K562 (cell line): Measurements from ENCODE around the gene LEUTX. TPM values are rescaled to one million over a fixed set of nuclear protein-coding genes. Genes with fewer than 3 reads are reported as not detected.

Experiments
- ATAC-seq: fragments of 200-7000 bp; cut with Tn5 transposase; 3 replicates; pipeline ENCODE4 v1.9.1; 2020; ENCODE audit warnings: moderate library complexity
- BruUV-seq: library from RNA; stranded (reverse); fragments of 400-500 nt; replicated peaks from 2 replicates; lab custom pipeline; 2021; lab: Mats Ljungman, UMichigan
- CTCF ChIA-PET: fragments of 300-600 bp; formaldehyde crosslinking; extraction: SDS; loops from one replicate; lab custom pipeline; 2021; ENCODE audit warnings: low intra/inter-chr PET ratio; lab: Yijun Ruan, JAX
- POLR2A ChIA-PET: fragments of 300-600, 350-650 bp; sonication (Branson Sonifier 250); formaldehyde crosslinking; extraction: SDS; loops from one replicate; lab custom pipeline; 2021; ENCODE audit warnings: antibody characterized with exemption, inconsistent platforms; lab: Yijun Ruan, JAX
- DNase-seq, 4 experiments: peaks; one replicate each; pipeline versions ENCODE4 v3.0.0 to v3.0.0-alpha.2; 2011 to 2018; ENCODE audit warnings: low spot score in 3 of 4, mixed read lengths in 3 of 4; ENCODE audit errors: extremely low read depth in 1 of 4
- FAIRE-seq: peaks from 2 replicates; lab custom pipeline; 2011; peaks lifted over from hg19 to GRCh38; lab: Jason Lieb, UNC
- H2AFZ ChIP-seq: 2 replicates; pipeline ENCODE4 v1.6.0; 2011; ENCODE audit warnings: low read depth, low read length, control low read depth, inconsistent platforms
- H3K27ac ChIP-seq: fragments of 200-600 bp; 3 replicates; pipeline ENCODE4 v1.8.0; 2011; ENCODE audit warnings: low read depth, mild to moderate bottlenecking, control low read depth, inconsistent platforms, low read length, moderate library complexity, mixed read lengths; ENCODE audit errors: extremely low read depth
- H3K27me3 ChIP-seq, 2 experiments: fragments of 300-600 bp in 1 of 2; 2 replicates in 1 of 2; 3 replicates in 1 of 2; pipeline versions ENCODE4 v1.6.0 to v1.8.0; 2011; ENCODE audit warnings: inconsistent platforms in 2 of 2, low read length in 2 of 2, mild to moderate bottlenecking in 1 of 2, mixed read lengths in 1 of 2, moderate library complexity in 1 of 2; ENCODE audit not compliant: control insufficient read depth in 2 of 2, insufficient read depth in 2 of 2
- H3K36me3 ChIP-seq: fragments of 300-600 bp; 3 replicates; pipeline ENCODE4 v1.8.0; 2011; ENCODE audit warnings: mild to moderate bottlenecking, low read length, inconsistent platforms; ENCODE audit not compliant: control insufficient read depth, insufficient read depth
- H3K4me1 ChIP-seq, 2 experiments: fragments of 200-600 bp in 1 of 2; replicated peaks in 1 of 2; 2 replicates in 1 of 2; 3 replicates in 1 of 2; pipeline versions ENCODE4 v1.5.1 to v1.8.0; 2011; ENCODE audit warnings: inconsistent platforms in 2 of 2, low read length in 2 of 2, mild to moderate bottlenecking in 1 of 2, mixed read lengths in 1 of 2, moderate library complexity in 1 of 2; ENCODE audit not compliant: control insufficient read depth in 2 of 2, insufficient read depth in 2 of 2
- H3K4me2 ChIP-seq: 2 replicates; pipeline ENCODE4 v1.6.1; 2011; ENCODE audit warnings: low read length, control low read depth, inconsistent platforms, mixed read lengths; ENCODE audit not compliant: insufficient read depth
- H3K4me3 ChIP-seq: fragments of 200-600 bp; sonication (generic), shearing (Covaris generic); 2 replicates; pipeline ENCODE4 v1.5.1; 2016; ENCODE audit warnings: control low read depth, inconsistent platforms
- H3K79me2 ChIP-seq: fragments of 200-600 bp; 3 replicates; pipeline ENCODE4 v1.8.0; 2011; ENCODE audit warnings: low read length, inconsistent platforms; ENCODE audit not compliant: control insufficient read depth, insufficient read depth
- H3K9ac ChIP-seq, 2 experiments: 2 replicates each; pipeline versions ENCODE4 v1.6.0 to v1.6.1; 2011; ENCODE audit warnings: low read depth in 2 of 2, low read length in 2 of 2, control low read depth in 1 of 2, inconsistent platforms in 1 of 2, mild to moderate bottlenecking in 1 of 2, mixed read lengths in 1 of 2; ENCODE audit not compliant: insufficient read depth in 1 of 2
- H3K9me1 ChIP-seq: one replicate; pipeline ENCODE4 v1.6.0; 2011; ENCODE audit warnings: inconsistent platforms, mild to moderate bottlenecking, low read length, moderate library complexity; ENCODE audit not compliant: control insufficient read depth, insufficient read depth
- H3K9me3 ChIP-seq: replicated peaks from 2 replicates; pipeline ENCODE4 v1.5.1; 2011; ENCODE audit warnings: low read depth, low read length, inconsistent platforms; ENCODE audit not compliant: control insufficient read depth, insufficient read depth
- H4K20me1 ChIP-seq: replicated peaks from 2 replicates; pipeline ENCODE4 v1.6.1; 2011; ENCODE audit warnings: low read length, inconsistent platforms, mixed read lengths; ENCODE audit not compliant: control insufficient read depth, insufficient read depth
- HNRNPL ChIP-seq: fragments of 200-400 bp; formaldehyde crosslinking; IDR thresholded peaks from 2 replicates; pipeline ENCODE4 v1.6.1; 2017; ENCODE audit warnings: low read depth, mild to moderate bottlenecking, low read length
- ZFX ChIP-seq: sonication (generic); formaldehyde crosslinking; IDR thresholded peaks from 2 replicates; pipeline ENCODE4 v1.8.0; 2022; ENCODE audit warnings: mild to moderate bottlenecking, missing genetic modification reagents, moderate library complexity
- WGBS: fragments of 100-300 bp; shearing (Covaris generic); methylation state at CpG from one replicate; pipeline ENCODE4 v1.1.6; 2016; ENCODE audit warnings: low coverage, mixed read lengths; ENCODE audit not compliant: insufficient coverage; ENCODE audit errors: missing lambda C conversion rate; 5-methylcytosine and 5-hydroxymethylcytosine counted together
- in situ Hi-C: fragments of 300-500 bp; cut with MboI; formaldehyde crosslinking; loops from 4 replicates; pipeline ENCODE4 v1.15.0; 2018; ENCODE audit warnings: inconsistent platforms, mixed read lengths
- intact Hi-C: fragments of 100-400 bp; cut with micrococcal nuclease; formaldehyde crosslinking; loops from 2 replicates; pipeline ENCODE4 v1.14.2; 2022
- polyA plus RNA-seq, 8 experiments: library from polyadenylated mRNA; depleted of rRNA in 4 of 8; stranded (reverse) in 5 of 8; unstranded in 3 of 8; fragments of >200 nt; fragmentation: Nextera tagmentation in 2 of 8; fragmentation: Illumina TruSeq in 1 of 8; extraction: Ambion mirVana in 2 of 8; extraction: Trizol in 1 of 8; gene quantifications; 2 replicates each; pipeline versions ENCODE4 v1.2.1 to v1.2.3, GENCODE V29; 2011 to 2014; ENCODE audit warnings: inconsistent platforms in 1 of 8, missing spikeins in 1 of 8
- total RNA-seq, 7 experiments: library from RNA; depleted of rRNA in 6 of 7; stranded (reverse); fragments of >200 nt in 6 of 7; fragmentation: Illumina TruSeq in 2 of 7; extraction: Trizol in 2 of 7; gene quantifications; 2 replicates each; pipeline versions ENCODE4 v1.2.1 to v1.2.3, GENCODE V29; 2011 to 2021; ENCODE audit warnings: low replicate concordance in 1 of 7
- TF ChIP-seq, protein P1 (sequence below): sonication (generic); formaldehyde crosslinking; IDR thresholded peaks from 2 replicates; pipeline ENCODE4 v1.8.0; 2023; ENCODE audit warnings: mild to moderate bottlenecking, missing genetic modification reagents
- TF ChIP-seq, protein P2 (sequence below), 3 experiments: IDR thresholded peaks in 2 of 3; conservative IDR thresholded peaks in 1 of 3; 2 replicates each; pipeline ENCODE4 v1.5.1; 2011 to 2012; ENCODE audit warnings: low read length in 3 of 3, mild to moderate bottlenecking in 3 of 3, control low read depth in 2 of 3, improper control_type of control experiment in 1 of 3, inconsistent platforms in 1 of 3, low read depth in 1 of 3, mixed read lengths in 1 of 3, moderate library complexity in 1 of 3; ENCODE audit not compliant: insufficient read depth in 2 of 3

Gene LEUTX
- total and polyA plus RNA-seq, 9 of the 15 experiments (the other 6 are each of a cell fraction or from before 2014, with no cell fraction given) = not detected

DNA sequence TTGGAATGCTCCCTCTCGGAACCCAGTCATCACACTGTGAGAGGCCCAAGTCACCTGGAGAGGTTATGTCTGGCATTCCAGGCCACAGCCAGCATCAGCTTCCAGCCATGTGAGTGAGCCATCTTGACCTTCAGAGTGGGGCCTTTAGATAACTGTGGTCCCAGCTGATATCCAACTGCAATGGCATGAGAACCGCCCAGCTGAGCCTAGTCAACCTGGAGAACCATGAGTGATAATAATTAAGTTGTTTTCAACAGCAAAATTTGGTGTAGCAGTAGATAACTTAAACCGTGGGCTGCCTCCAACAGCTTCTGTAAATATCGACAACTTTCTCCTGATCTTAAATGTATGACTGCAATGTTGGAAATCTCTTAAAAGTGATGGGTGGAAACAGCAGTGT is 30.7 kb downstream of the LEUTX start (continued):
- TF ChIP-seq, protein P1, sequence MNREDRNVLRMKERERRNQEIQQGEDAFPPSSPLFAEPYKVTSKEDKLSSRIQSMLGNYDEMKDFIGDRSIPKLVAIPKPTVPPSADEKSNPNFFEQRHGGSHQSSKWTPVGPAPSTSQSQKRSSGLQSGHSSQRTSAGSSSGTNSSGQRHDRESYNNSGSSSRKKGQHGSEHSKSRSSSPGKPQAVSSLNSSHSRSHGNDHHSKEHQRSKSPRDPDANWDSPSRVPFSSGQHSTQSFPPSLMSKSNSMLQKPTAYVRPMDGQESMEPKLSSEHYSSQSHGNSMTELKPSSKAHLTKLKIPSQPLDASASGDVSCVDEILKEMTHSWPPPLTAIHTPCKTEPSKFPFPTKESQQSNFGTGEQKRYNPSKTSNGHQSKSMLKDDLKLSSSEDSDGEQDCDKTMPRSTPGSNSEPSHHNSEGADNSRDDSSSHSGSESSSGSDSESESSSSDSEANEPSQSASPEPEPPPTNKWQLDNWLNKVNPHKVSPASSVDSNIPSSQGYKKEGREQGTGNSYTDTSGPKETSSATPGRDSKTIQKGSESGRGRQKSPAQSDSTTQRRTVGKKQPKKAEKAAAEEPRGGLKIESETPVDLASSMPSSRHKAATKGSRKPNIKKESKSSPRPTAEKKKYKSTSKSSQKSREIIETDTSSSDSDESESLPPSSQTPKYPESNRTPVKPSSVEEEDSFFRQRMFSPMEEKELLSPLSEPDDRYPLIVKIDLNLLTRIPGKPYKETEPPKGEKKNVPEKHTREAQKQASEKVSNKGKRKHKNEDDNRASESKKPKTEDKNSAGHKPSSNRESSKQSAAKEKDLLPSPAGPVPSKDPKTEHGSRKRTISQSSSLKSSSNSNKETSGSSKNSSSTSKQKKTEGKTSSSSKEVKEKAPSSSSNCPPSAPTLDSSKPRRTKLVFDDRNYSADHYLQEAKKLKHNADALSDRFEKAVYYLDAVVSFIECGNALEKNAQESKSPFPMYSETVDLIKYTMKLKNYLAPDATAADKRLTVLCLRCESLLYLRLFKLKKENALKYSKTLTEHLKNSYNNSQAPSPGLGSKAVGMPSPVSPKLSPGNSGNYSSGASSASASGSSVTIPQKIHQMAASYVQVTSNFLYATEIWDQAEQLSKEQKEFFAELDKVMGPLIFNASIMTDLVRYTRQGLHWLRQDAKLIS = no peak
- TF ChIP-seq ZFX = no peak

DNA sequence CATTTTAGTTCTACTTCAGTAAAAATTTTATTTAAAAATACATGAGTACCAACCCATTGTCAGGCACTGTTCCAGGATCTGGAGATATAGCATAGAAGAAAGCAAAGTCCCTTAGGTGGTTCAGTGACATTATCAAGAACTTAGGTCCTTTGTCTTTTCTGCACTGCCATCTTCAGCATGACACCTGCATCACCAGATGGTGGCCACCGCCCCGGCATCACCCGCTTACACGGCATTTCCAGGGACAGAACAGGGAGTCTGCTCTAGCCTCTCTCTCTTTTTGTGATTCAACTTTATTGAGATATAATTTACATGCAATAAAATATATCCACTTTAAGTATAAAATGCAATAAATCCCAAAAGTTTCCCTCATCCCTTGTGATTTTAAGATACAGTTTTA is 31.8 kb downstream of the LEUTX start:
- peaks cover 5 to 38% of the 10 kb centered on the region in 2 experiments; a peak in 2 of 5 replicates for H3K27me3 ChIP-seq
- H3K9me1 ChIP-seq = no peaks in the 10 kb centered on the region
- POLR2A ChIA-PET = no interaction called here
- no peak for FAIRE-seq
- H3K27ac ChIP-seq = no peak overlapping the region
- DNase-seq = no peak
- CTCF ChIA-PET = no interaction called here
- intact Hi-C loops = no loop called here
- H3K36me3 ChIP-seq = no peaks in the 10 kb centered on the region
- H3K9me3 ChIP-seq = no peaks in the 10 kb centered on the region
- H2AFZ ChIP-seq = no peak overlapping the region
- BruUV-seq = no TSS peak
- in situ Hi-C loops = no loop called here
- no peak; the same call in 2 of the 3 replicates for ATAC-seq
- TF ChIP-seq, protein P2, sequence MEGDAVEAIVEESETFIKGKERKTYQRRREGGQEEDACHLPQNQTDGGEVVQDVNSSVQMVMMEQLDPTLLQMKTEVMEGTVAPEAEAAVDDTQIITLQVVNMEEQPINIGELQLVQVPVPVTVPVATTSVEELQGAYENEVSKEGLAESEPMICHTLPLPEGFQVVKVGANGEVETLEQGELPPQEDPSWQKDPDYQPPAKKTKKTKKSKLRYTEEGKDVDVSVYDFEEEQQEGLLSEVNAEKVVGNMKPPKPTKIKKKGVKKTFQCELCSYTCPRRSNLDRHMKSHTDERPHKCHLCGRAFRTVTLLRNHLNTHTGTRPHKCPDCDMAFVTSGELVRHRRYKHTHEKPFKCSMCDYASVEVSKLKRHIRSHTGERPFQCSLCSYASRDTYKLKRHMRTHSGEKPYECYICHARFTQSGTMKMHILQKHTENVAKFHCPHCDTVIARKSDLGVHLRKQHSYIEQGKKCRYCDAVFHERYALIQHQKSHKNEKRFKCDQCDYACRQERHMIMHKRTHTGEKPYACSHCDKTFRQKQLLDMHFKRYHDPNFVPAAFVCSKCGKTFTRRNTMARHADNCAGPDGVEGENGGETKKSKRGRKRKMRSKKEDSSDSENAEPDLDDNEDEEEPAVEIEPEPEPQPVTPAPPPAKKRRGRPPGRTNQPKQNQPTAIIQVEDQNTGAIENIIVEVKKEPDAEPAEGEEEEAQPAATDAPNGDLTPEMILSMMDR (IDR thresholded peaks at IDR 0.05 in 2 of 3, conservative IDR thresholded peaks at IDR 0.05 in 1 of 3; ENCODE audit: insufficient read depth in 2 of 3, low read depth in 1 of 3, low read length in 3 of 3) = 0 out of 6 replicates have a peak, but pooled peaks of 1 of the 3 experiments have one; percentile 11
- no peak for TF ChIP-seq HNRNPL
- H3K9ac ChIP-seq = no peak overlapping the region
- no peak overlapping the region for H3K4me3 ChIP-seq
- H3K4me2 ChIP-seq = no peak overlapping the region
- 0% methylated on average over 4 of the region's 4 CpGs for WGBS
- no peaks in the 10 kb centered on the region for H3K79me2 ChIP-seq
- H4K20me1 ChIP-seq = no peaks in the 10 kb centered on the region
- no peaks in the 10 kb centered on the region for H3K4me1 ChIP-seq
